ENCODE data around the gene DENND2A.
"Not testable (repeated sequence)": the region's sequence is repeated elsewhere in the genome, so short reads cannot be mapped to it uniquely, and the experiment has no call there.

The DENND2A gene

DNA sequence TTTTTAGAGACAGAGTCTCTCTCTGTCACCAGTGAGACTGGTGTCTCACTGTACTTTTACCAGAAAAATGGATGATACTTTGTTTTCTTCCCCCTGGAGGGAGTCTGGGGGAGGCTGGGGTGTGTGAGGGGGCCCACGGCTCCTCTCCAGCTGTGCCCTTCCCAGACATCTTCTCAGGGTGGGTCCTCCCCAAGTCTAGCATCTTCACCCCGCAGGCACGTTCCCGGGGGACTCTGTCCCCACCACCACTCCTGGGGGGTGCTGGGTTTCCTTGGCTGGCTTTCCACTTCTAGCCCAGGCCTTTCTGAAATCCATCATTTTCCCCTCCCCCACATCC lies 99.5 kb downstream of the DENND2A start:
- no peak for DNase-seq

GRCh38 chr7:140540136-140540777 lies 100.4 kb downstream of the DENND2A start:
- DNase-seq: no peak

DNA sequence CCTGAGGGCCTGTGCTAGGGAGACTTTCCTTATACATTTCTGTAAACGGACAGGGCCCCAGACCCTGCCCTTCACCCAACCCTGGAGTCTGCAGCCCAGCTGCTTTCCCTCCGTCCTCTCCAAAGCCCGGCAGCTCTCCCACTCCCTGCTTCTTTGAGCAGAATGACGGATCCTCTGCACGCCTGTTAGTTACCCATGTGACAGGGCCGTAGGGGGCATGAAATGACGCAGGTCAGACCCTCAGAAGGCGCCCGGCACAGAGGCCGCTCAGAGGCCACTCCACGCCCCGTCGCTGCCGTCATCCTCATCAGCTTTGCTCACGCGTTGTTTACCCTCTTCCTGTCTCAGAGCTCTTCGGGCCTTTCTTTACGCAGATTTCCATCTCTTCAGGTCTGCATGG lies 101.2 kb downstream of the DENND2A start:
- DNase-seq: no peak

GRCh38 chr7:140537750-140538482 lies 102.7 kb downstream of the DENND2A start:
- DNase-seq: no peak

DNA sequence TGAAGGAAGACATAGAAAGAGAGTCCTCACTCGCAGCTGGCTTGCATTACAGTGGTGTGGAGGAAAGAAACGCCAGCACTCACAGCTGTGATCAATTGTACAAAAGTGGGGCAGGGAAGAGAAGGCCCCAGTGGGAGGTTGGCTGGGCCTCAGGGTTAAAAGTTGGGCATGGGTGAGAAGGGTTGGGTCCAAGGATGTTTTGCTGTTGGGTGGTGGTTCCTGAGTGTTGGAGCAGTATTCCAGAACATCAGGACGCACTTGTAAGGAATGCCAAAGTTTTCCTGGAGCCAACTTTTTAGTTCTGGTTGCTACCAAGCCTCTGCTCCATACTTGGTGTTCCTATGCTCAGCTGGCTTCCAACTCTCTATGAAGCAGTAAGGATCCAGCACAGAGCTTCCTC lies 105.9 kb downstream of the DENND2A start:
- no peak for DNase-seq

- DNase-seq: no peak
Observed at GRCh38 chr7:140533394-140533872, 107.2 kb downstream of the DENND2A start.

- DNase-seq: not testable (repeated sequence)
Observed at GRCh38 chr7:140529428-140529827, 111.2 kb downstream of the DENND2A start.

DNA sequence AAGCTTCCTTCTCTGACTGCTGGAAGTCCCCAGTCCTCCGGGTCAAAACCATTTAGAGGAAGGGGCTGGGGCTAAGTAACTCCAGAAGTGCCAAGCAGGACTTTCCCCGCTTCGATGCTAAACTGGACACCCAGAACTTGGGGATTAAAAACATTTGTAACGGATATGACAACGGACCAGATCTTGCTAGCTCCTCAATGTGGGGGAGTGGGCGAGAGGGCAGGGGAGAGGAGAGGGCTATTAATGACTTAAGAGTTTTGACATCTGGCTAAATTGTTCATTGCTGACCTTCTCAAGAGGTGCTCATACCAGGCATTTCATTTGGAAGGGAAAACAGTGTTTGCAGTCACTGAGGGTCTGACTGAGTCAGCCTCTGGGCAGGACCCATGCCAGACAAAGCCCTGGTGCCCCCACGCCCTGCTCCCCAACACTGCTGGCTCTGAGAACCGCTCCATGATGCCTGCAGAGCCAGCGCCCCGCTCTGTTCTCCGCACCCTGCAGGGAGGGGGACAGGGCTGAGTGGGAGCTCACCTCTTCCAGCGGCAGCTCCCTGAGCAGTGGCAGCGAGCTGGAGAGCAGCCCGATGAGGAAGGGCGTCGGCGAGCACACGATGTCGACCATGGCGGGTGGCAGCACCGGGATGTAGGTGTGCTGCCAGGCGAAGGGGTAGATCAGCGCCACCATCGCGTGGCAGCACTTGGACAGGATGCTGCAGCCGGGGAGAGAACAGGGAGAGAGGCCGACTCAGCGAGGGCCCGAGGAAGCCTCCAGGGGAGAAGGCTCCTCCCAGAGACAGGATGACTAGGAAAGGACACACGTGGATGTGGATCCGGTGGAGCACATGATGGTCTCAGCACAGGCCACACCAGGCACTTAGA lies 113.6 kb downstream of the DENND2A start:
- DNase-seq: no peak

GRCh38 chr7:140526214-140526613 lies 114.4 kb downstream of the DENND2A start:
- no peak for DNase-seq

GRCh38 chr7:140525743-140526142 lies 114.9 kb downstream of the DENND2A start:
- DNase-seq: no peak

DNA sequence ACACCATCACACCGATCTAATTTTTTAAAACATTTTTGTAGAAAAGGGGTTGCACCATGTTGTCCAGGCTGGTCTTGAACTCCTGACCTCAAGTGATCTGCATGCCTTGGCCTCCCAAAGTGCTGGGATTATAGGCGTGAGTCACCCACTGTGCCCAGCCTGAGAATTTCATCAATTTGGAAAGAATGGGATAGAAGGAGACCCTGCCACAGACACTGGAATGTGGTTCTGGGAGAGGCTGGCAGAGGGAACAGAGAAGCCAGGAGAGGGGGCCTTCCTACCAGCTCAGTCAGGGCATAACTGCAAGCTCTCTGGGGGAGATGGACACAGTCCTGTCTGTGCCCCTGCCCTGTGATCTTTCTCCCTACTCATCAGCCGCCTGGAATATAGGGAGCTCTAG lies 119.2 kb downstream of the DENND2A start:
- no peak for DNase-seq

DNA sequence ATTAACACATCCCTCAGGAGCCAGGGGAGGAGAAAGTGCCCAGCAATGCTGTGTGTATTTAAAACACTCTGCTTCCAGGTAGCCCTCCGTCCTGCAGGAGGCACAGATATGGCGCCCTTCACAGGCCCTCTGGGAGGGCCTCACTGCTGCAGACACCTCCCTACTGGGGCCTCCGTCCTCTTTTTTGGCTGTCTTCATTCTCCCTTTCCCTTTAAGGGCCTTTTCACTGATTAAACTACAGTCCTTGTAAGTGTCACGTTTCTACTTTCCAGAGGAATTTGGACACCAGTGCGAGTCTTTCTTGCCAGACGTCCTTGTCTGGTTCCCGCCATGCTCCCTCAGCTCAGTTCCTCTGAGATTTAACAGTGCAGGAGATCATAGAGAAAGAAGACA lies 121.6 kb downstream of the DENND2A start:
- DNase-seq: no peak

GRCh38 chr7:140518370-140519006 lies 122.1 kb downstream of the DENND2A start:
- DNase-seq: no peak

DNA sequence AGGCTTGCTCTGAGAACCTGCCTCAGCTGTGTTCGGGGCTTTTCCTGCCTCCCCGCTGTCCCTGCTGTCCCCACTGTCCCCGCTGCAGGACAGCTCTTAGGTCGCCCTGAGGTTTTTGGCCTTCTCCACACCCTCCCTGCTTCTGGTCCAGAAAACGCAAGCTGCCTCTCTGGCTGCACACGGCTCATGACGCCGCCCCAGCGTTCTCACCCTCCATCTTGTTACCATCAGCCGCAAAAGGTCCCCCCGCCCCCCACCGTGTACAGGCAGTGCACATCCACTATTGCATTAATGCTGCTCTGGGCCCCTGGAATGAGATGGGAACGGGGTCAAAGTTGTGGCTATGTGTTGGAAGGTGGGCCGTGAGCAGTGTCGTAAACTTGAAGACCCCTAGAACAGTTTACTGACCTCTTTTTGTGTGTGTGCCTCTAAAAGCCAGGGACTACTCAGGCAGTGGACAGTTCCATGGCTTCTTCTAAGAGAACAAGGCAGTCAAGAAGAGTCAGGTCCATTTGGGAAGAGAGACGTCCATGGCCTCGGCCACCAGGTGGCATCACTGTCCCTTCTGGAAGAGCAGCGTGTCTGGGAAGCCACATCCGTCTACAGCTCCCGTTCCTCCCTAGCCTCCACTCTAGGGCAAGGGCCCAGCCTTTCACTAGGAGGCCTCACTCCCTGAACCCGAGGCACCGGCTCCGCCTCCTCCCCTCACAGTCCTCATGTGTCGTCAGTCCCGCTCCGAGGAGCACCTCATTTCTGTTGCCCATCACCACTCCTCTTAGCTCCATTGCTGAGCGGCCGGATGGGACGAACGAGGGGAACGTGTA lies 122.9 kb downstream of the DENND2A start:
- DNase-seq: peak; percentile 56

DNA sequence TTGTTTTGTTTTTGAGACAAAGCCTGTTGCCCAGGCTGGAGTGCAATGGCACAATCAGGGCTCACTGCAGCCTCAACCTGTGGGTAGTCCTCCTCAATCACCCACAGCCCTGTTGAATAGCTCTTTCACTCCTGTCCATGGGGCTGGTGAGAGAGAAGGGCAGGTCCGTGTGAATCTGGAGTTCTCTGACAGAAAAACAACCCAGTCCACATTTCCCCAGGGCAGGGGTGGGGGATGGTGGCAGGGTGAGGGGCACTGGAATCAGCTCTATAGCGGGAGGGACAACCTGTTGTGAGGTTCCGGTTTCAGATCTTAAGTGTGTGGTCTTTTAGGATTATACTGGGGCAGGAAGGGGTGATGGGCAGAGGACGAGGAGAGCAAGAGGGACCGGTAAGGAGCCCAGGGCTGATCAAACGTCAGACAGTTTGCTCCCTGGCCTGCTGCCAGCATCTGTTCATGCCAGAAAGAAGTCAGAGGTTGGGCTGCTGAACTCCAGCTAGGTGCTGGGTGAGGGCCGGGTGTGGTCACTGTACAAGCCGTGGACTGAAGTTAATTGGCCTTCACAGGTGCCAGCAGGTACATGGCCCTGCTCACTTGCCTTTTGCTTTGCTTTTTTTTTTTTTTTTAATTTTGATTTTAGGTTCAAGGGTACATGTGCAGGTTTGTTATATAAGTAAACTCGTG lies 128.2 kb downstream of the DENND2A start:
- DNase-seq: peak; percentile 66

GRCh38 chr7:140509789-140510188 lies 130.8 kb downstream of the DENND2A start:
- no peak for DNase-seq

DNA sequence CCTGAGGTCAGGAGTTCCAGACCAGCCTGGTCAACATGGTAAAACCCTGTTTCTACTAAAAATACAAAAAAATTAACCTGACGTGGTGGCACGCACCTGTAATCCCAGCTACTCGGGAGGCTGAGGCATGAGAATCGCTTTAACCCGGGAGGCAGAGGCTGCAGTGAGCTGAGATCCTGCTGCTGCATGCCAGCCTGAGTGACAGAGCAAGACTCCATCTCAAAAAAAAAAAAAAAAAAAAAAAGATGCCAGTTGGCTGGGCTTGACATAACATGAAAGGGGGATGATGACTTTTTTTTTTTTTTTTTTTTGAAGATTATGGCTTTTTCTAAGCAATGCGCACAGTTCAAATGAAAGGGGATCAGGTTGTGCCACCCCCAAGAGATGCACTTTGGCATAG lies 133.1 kb downstream of the DENND2A start:
- DNase-seq: not testable (repeated sequence)

DNA sequence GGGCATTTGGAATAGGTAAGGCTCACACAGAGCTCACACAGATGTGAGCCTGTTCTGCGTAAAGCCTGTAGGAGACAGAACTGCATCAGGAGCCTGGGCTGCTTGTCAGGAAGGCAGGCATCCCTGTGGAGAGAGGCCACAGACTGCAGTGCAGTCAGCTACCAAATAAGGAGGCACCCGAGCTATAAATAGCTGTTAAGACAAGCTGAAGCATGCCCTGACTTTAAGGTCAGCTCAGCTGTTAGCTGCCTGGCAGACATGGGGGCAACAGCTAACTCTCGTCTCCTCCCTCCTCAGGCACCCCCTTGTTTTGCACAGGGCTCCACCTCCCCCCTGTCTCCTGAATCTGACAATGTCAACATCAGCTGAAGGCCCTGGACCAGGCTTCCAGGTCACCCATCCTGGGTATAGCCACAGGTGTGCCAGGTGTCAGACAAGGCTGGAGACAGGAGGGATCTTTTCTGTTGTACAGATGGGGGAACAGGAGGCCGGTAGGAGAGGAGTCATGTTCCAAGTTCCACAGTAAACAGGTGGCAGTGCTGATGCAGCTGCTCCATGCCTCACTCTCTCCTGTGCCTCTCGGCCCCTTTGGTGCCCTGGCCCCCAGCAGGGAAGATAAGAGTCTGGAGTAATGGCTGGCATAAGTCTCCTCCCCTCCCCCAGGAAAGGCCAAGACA lies 133.7 kb downstream of the DENND2A start:
- DNase-seq: peak; percentile 94

DNA sequence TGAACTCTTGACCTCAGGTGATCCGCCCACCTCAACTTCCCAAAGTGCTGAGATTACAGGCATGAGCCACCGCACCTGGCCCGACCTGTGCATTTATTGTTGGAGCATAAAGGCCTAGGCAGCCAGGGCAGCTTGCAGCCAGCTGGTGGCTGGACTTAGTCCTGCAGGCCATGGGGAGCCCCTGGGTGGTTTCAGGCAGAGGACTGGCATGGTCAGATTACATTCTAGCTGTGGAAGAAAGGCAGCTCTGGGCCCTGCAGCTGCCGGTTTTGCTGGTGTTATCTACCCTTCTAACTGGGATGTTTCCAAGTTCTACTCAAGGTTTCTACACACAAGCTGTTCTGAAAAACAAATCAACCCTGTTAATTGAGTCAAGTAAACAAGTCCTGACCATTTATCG lies 138.6 kb downstream of the DENND2A start:
- DNase-seq: no peak

DNA sequence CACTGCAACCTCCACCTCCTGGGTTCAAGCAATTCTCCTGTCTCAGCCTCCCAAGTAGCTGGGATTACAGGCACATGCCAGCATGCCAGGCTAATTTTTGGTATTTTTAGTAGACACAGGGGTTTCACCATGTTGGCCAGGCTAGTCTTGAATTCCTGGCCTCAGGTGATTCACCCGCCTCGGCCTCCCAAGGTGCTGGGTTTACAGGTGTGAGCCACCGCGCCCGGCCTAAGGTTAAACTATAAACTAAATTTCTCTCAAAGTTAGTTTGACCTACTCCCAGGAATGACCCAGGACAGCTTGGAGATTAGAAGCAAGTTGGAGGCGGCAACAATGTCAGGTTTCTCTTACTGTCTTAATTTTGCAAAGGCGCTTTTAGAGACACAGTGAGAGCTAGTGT lies 142.8 kb downstream of the DENND2A start:
- DNase-seq: not testable (repeated sequence)

DNA sequence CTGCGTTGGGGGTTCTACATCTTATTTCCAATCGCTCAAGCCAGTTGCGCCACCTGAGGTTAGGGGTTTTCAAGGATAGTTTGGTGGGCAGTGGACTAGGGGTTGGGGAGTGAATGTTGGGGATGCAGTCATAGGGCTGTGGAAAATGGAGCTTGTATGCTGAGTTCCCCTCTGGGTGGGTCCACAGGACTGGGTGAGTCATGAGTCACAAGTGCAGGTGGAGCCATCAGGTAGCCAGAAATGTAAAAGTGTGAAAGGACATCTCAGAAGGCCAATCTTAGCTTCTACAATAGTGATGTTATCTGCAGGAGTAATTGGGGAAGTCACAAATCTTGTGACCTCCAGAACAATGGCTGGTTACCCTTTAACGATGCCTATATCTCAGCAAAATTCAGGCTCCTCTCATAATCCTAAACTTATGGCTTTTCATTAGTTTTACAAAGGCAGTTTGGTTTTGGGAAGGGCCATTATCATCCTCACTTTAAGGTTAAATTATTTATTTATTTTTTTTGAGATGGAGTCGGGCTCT lies 143.3 kb downstream of the DENND2A start:
- DNase-seq: no peak

All from NCI-H1417 treated with DMSO at 0.1 percent for 48 hours (cell line).